Measurements from ENCODE around the gene PDE3A. TPM values are rescaled to one million over a fixed set of nuclear protein-coding genes. Genes with fewer than 3 reads are reported as not detected.

PDE3A gene
- total and polyA plus RNA-seq, 2 donors: 1.1 to 2.2 TPM

- H3K27ac ChIP-seq (ENCODE audit: low read depth in 1 of 2, low read length in 1 of 2): no peak overlapping the region
- H3K9me3 ChIP-seq (ENCODE audit: control insufficient read depth in 2 of 2, insufficient read depth in 1 of 2, low read length in 1 of 2): no peaks in the 10 kb centered on the region
- no peaks in the 10 kb centered on the region for H3K36me3 ChIP-seq (ENCODE audit: control insufficient read depth in 2 of 2, insufficient read depth in 2 of 2, low read length in 1 of 2)
- 66% methylated on average over 3 of the region's 3 CpGs for WGBS
- no peaks in the 10 kb centered on the region for H3K27me3 ChIP-seq (ENCODE audit: control insufficient read depth in 2 of 2, insufficient read depth in 1 of 2, low read length in 1 of 2)
- no peak for DNase-seq (ENCODE audit: low read depth in 6 of 9, low spot score in 9 of 9)
- no peaks in the 10 kb centered on the region for H3K4me1 ChIP-seq (ENCODE audit: control insufficient read depth in 2 of 2, insufficient read depth in 2 of 2, low read length in 2 of 2)
- no peak overlapping the region for H3K4me3 ChIP-seq (ENCODE audit: low read length in 2 of 2)
These were observed 343.5 kb downstream of the PDE3A start for GRCh38 chr12:20711846-20712245.

DNA sequence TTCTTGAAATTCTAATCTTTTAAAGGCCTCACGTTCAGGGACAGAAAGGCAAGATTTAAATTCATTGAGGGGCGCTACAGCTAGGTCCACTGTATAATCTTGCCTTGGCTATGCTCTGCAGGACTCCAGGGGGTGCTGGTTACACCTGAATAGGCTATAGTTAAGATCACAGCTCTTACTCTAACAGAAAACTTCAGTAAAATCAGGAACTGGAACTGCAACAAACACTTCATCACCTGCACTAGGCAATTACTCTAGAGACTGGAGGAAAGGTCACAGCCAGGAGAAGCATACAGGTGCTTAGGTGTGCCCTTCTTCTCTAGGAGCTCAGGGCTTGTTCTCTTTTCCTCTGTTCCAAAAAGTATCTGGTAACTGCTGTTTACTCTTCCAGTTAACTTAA, 347.7 kb downstream of the PDE3A start:
- no peak overlapping the region for H3K27ac ChIP-seq (ENCODE audit: low read depth in 1 of 2, low read length in 1 of 2)
- H3K4me3 ChIP-seq (ENCODE audit: low read length in 2 of 2): no peak overlapping the region

GRCh38 chr12:20716985-20717384, 348.6 kb downstream of the PDE3A start:
- 91% methylated on average over 1 of the region's 1 CpG for WGBS
- Histone ChIP-seq H3K36me3 (ENCODE audit: control insufficient read depth in 2 of 2, insufficient read depth in 2 of 2, low read length in 1 of 2) (no peaks in the 10 kb centered on the region), H3K4me3 (ENCODE audit: low read length in 2 of 2) (no peak overlapping the region), H3K4me1 (ENCODE audit: control insufficient read depth in 2 of 2, insufficient read depth in 2 of 2, low read length in 2 of 2) (no peaks in the 10 kb centered on the region), H3K27ac (ENCODE audit: low read depth in 1 of 2, low read length in 1 of 2) (no peak overlapping the region), H3K27me3 (ENCODE audit: control insufficient read depth in 2 of 2, insufficient read depth in 1 of 2, low read length in 1 of 2) (no peaks in the 10 kb centered on the region), H3K9me3 (ENCODE audit: control insufficient read depth in 2 of 2, insufficient read depth in 1 of 2, low read length in 1 of 2) (no peaks in the 10 kb centered on the region)
- DNase-seq (ENCODE audit: low read depth in 6 of 9, low spot score in 9 of 9): no peak

More for the DNA sequence above, 347.7 kb downstream of the PDE3A start:
- H3K9me3 ChIP-seq (ENCODE audit: control insufficient read depth in 2 of 2, insufficient read depth in 1 of 2, low read length in 1 of 2): no peaks in the 10 kb centered on the region
- no peaks in the 10 kb centered on the region for H3K4me1 ChIP-seq (ENCODE audit: control insufficient read depth in 2 of 2, insufficient read depth in 2 of 2, low read length in 2 of 2)
- no peaks in the 10 kb centered on the region for H3K27me3 ChIP-seq (ENCODE audit: control insufficient read depth in 2 of 2, insufficient read depth in 1 of 2, low read length in 1 of 2)
- no peak for DNase-seq (ENCODE audit: low read depth in 6 of 9, low spot score in 9 of 9)
- WGBS: 85% methylated on average over 2 of the region's 2 CpGs
- H3K36me3 ChIP-seq (ENCODE audit: control insufficient read depth in 2 of 2, insufficient read depth in 2 of 2, low read length in 1 of 2): no peaks in the 10 kb centered on the region

- H3K27ac ChIP-seq (ENCODE audit: low read depth in 1 of 2, low read length in 1 of 2): no peak overlapping the region
- no peaks in the 10 kb centered on the region for H3K4me1 ChIP-seq (ENCODE audit: control insufficient read depth in 2 of 2, insufficient read depth in 2 of 2, low read length in 2 of 2)
- WGBS: 89% methylated on average over 4 of the region's 4 CpGs
- no peak overlapping the region for H3K4me3 ChIP-seq (ENCODE audit: low read length in 2 of 2)
- DNase-seq (ENCODE audit: low read depth in 6 of 9, low spot score in 9 of 9): no peak
- H3K27me3 ChIP-seq (ENCODE audit: control insufficient read depth in 2 of 2, insufficient read depth in 1 of 2, low read length in 1 of 2): no peaks in the 10 kb centered on the region
- no peaks in the 10 kb centered on the region for H3K9me3 ChIP-seq (ENCODE audit: control insufficient read depth in 2 of 2, insufficient read depth in 1 of 2, low read length in 1 of 2)
- no peaks in the 10 kb centered on the region for H3K36me3 ChIP-seq (ENCODE audit: control insufficient read depth in 2 of 2, insufficient read depth in 2 of 2, low read length in 1 of 2)
These were observed 350.0 kb downstream of the PDE3A start for GRCh38 chr12:20718294-20718693.

GRCh38 chr12:20722142-20722541, 353.8 kb downstream of the PDE3A start:
- Histone ChIP-seq H3K4me1 (ENCODE audit: control insufficient read depth in 2 of 2, insufficient read depth in 2 of 2, low read length in 2 of 2) (no peaks in the 10 kb centered on the region), H3K27me3 (ENCODE audit: control insufficient read depth in 2 of 2, insufficient read depth in 1 of 2, low read length in 1 of 2) (no peaks in the 10 kb centered on the region), H3K36me3 (ENCODE audit: control insufficient read depth in 2 of 2, insufficient read depth in 2 of 2, low read length in 1 of 2) (no peaks in the 10 kb centered on the region), H3K27ac (ENCODE audit: low read depth in 1 of 2, low read length in 1 of 2) (no peak overlapping the region), H3K9me3 (ENCODE audit: control insufficient read depth in 2 of 2, insufficient read depth in 1 of 2, low read length in 1 of 2) (no peaks in the 10 kb centered on the region), H3K4me3 (ENCODE audit: low read length in 2 of 2) (no peak overlapping the region)
- no peak for DNase-seq (ENCODE audit: low read depth in 6 of 9, low spot score in 9 of 9)
- WGBS: 78% methylated on average over 1 of the region's 1 CpG

GRCh38 chr12:20731274-20731673, 362.9 kb downstream of the PDE3A start:
- Histone ChIP-seq H3K27ac (ENCODE audit: low read depth in 1 of 2, low read length in 1 of 2) (no peak overlapping the region), H3K36me3 (ENCODE audit: control insufficient read depth in 2 of 2, insufficient read depth in 2 of 2, low read length in 1 of 2) (no peaks in the 10 kb centered on the region), H3K4me1 (ENCODE audit: control insufficient read depth in 2 of 2, insufficient read depth in 2 of 2, low read length in 2 of 2) (no peaks in the 10 kb centered on the region), H3K4me3 (ENCODE audit: low read length in 2 of 2) (no peak overlapping the region), H3K27me3 (ENCODE audit: control insufficient read depth in 2 of 2, insufficient read depth in 1 of 2, low read length in 1 of 2) (no peaks in the 10 kb centered on the region), H3K9me3 (ENCODE audit: control insufficient read depth in 2 of 2, insufficient read depth in 1 of 2, low read length in 1 of 2) (no peaks in the 10 kb centered on the region)
- DNase-seq (ENCODE audit: low read depth in 6 of 9, low spot score in 9 of 9): no peak
- WGBS: 79% methylated on average over 1 of the region's 1 CpG

Data from thymus (tissue), 11 donors.